Aorta (tissue), 5 donors: ENCODE data around the gene FANCC. TPM values are rescaled to one million over a fixed set of nuclear protein-coding genes. Genes with fewer than 3 reads are reported as not detected.

Experiments used
- ATAC-seq: fragments of 200-7000 bp; cut with Tn5 transposase; one replicate; pipeline ENCODE4 v1.9.1; 2022; ENCODE audit warnings: moderate library complexity; ENCODE audit not compliant: low FRiP score
- DNase-seq, 2 donors: peaks; one replicate each; pipeline ENCODE4 v3.0.0-alpha.2; 2020
- H3K27ac ChIP-seq, 2 donors: one replicate each; pipeline ENCODE4 v1.5.1; 2013; ENCODE audit warnings: low read length in 2 of 2, mild to moderate bottlenecking in 2 of 2, moderate library complexity in 2 of 2, control low read depth in 1 of 2, inconsistent platforms in 1 of 2, low read depth in 1 of 2
- H3K27me3 ChIP-seq, 2 donors: one replicate each; pipeline ENCODE4 v1.6.1; 2013; ENCODE audit warnings: control low read depth in 1 of 2, low read length in 1 of 2, mild to moderate bottlenecking in 1 of 2, moderate library complexity in 1 of 2; ENCODE audit not compliant: insufficient read depth in 2 of 2, control insufficient read depth in 1 of 2
- H3K36me3 ChIP-seq, 2 donors: one replicate each; pipeline ENCODE4 v1.6.1; 2013; ENCODE audit warnings: control low read depth in 1 of 2, low read length in 1 of 2, mild to moderate bottlenecking in 1 of 2; ENCODE audit not compliant: insufficient read depth in 2 of 2, control insufficient read depth in 1 of 2
- H3K4me1 ChIP-seq, 2 donors: one replicate each; pipeline ENCODE4 v1.6.1; 2013; ENCODE audit warnings: low read length in 2 of 2, control low read depth in 1 of 2, mild to moderate bottlenecking in 1 of 2, moderate library complexity in 1 of 2; ENCODE audit not compliant: insufficient read depth in 2 of 2, control insufficient read depth in 1 of 2
- H3K4me3 ChIP-seq, 2 donors: one replicate each; pipeline ENCODE4 v1.5.1; 2013; ENCODE audit warnings: low read length in 2 of 2, control low read depth in 1 of 2, mild to moderate bottlenecking in 1 of 2
- H3K9me3 ChIP-seq: one replicate; pipeline ENCODE4 v1.6.1; 2013; ENCODE audit warnings: mild to moderate bottlenecking, low read length; ENCODE audit not compliant: control insufficient read depth
- WGBS, 2 donors: extraction: QIAGEN DNeasy Blood & Tissue Kit; methylation state at CpG; one replicate each; pipeline ENCODE4 v1.1.7; 2013; 5-methylcytosine and 5-hydroxymethylcytosine counted together
- intact Hi-C, 2 donors: fragments of 100-400 bp; cut with DNase I; formaldehyde crosslinking; loops; one replicate each; pipeline versions ENCODE4 v1.14.2 to v1.15.0; 2022
- polyA plus RNA-seq, 2 donors: library from polyadenylated mRNA; stranded (reverse); fragments of 200-250 nt; gene quantifications; one replicate each; pipeline ENCODE4 v1.2.3, GENCODE V29; 2013
- total RNA-seq, 2 donors: library from RNA; stranded (reverse); fragmentation: NEBNext Ultra II Directional; extraction: Animal tissue kit (Norgen Biotek cat#: 25700); gene quantifications; one replicate each; pipeline ENCODE4 v1.2.1, GENCODE V29; 2021
- donor health status: healthy with polysubstance abuse.
- donor health status: Bipolar disorder and iron deficiency.
- donor health status: DM: no; HTN: no; CAD: no.
- donor health status: DM: no; HTN: no; CAD: no.
- donor health status: DM: yes; HTN: yes; CAD: no.

FANCC gene
- total and polyA plus RNA-seq, 4 donors, result 1.5 to 10.9 (median 5.8) TPM

DNA sequence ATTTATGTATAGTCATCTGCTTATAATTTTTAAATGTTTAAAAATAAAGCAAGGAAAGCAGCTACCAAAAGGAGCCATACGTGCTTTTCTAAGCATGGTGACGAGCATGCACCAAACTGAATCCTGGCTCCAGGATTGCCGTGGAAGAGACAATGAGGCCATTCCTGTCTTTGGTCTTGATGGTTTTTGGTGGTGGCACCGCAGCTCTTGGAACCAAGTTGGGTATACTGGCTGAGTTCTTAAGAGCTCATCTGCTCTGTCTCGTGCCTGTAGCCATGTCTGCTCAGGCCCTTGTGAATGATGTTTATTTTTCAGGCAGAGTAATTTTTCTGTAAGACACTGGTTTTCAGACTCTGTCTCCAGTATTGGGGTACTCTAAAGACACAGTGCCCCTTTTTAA, 246.1 kb downstream of the FANCC start:
- Histone ChIP-seq H3K27me3 (no peaks in the 10 kb centered on the region), H3K36me3 (peaks cover 2% of the 10 kb centered on the region in 2 donors), H3K4me1 (peaks cover 7 to 12% of the 10 kb centered on the region in 2 donors), H3K4me3 (no peak overlapping the region), H3K27ac (peak overlapping the region; percentile 32 to 60), H3K9me3 (no peaks in the 10 kb centered on the region)
- intact Hi-C loops, result loop anchor here in 1 of 2 donors (5.0 kb wide), 1 partner anchor 56 kb away; no protein-coding TSS in a partner anchor
- DNase-seq (peak in 1 of 2 donors; percentile 41), ATAC-seq (no peak)
- 21 to 24% methylated on average over 5 of the region's 5 CpGs for WGBS, 2 donors

DNA sequence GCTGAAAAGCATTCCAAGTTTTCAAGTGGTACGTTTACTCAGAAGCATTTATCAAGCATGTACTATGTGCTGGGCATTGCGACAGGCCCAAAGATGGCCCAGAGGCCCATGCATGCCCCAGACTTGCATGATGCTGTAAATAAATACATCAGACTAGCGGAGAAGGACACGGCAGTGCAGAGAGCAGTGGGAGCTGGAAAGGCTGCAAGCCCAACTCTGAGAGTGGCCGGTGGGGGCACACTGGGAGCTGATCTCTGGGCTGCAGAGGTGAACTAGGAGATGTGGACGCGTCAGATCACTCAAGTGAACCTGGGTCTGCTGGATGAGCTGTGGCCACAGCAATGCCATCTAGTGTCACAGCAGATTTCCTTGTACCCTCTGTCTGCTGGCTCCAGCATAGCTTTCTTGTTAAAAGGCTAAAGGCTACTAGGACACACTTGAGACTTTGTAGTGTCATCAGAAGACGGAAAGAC, 246.9 kb downstream of the FANCC start:
- no peaks in the 10 kb centered on the region for H3K27me3 ChIP-seq
- ATAC-seq (no peak), DNase-seq (peak; percentile 47 to 68)
- 5 to 11% methylated on average over 8 of the region's 8 CpGs for WGBS, 2 donors
- intact Hi-C loops, result loop anchor here in 1 of 2 donors (5.0 kb wide), 1 partner anchor 57 kb away; no protein-coding TSS in a partner anchor
- H3K4me3 ChIP-seq, result no peak overlapping the region
- peaks cover 5 to 14% of the 10 kb centered on the region in 2 donors for H3K4me1 ChIP-seq
- H3K36me3 ChIP-seq, result peaks cover 2% of the 10 kb centered on the region in 2 donors
- peak overlapping the region in 1 of 2 donors; percentile 8 for H3K27ac ChIP-seq
- H3K9me3 ChIP-seq, result no peaks in the 10 kb centered on the region

DNA sequence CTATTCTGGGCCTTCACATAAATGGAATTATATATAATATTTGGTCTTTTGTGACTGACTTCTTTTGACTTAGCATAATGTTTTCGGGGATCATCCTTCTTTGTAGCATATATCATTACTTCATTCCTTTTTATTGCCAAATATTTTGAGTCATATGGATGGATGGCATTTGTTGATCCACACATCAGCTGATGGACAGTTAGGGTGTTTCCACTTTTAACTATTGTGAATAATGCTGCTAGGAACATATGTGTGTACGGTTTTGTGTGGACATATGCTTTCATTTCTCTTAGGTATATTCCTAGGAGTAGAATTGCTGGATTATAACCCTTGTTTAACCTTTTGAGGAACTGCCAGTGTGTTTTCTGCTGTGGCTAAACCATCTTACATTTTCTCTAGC, 249.6 kb downstream of the FANCC start:
- Histone ChIP-seq H3K27ac (peak overlapping the region; percentile 48 to 69), H3K36me3 (peaks cover 0 to 2% of the 10 kb centered on the region in 2 donors), H3K4me3 (no peak overlapping the region), H3K4me1 (peaks cover 5 to 12% of the 10 kb centered on the region in 2 donors), H3K9me3 (no peaks in the 10 kb centered on the region), H3K27me3 (no peaks in the 10 kb centered on the region)
- ATAC-seq, result no peak
- 15% methylated on average over 2 of the region's 2 CpGs for WGBS, 2 donors
- DNase-seq, result no peak
- intact Hi-C loops, result no loop called here

DNA sequence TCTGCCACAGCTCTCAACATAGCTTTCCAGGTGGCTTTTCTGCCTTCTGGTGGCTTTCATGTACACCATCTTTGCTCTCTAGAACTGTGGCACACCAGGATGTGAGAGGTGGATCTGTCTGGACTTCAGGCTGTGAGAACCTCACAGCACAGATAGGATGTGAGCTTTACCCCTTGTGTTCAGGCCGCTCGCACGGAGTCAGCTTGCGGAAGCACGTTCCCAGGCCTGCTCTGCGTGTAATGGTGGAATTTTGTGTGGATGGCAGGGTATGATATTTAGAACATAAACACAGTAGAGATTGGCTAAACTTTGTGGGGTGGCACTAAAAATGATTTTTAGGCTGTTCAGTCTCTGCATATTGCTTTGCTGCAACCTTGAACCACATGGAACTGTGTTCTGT, 250.5 kb downstream of the FANCC start:
- intact Hi-C loops, result no loop called here
- peaks cover 4 to 12% of the 10 kb centered on the region in 2 donors for H3K4me1 ChIP-seq

DNA sequence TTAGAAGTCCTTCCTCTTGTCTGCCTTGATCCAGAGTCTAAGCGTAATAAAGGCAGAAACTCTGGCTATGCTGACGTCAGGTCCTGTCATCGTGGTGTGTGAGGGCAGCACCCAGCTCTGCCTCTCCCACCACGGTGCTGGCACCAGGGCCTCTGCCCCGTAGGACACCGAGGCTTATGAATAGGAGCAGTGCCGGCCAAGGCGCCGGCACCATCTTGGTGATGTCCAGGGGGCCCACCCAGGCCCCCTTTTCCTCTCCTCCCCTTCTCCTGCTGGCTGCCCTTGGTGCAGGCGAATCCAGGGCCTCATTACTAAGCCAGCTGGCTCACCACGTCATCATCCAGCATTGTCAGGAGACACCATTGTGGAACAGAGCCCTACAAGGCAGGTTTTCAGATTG, 252.3 kb downstream of the FANCC start:
- 6 to 11% methylated on average over 11 of the region's 11 CpGs for WGBS, 2 donors
- H3K4me3 ChIP-seq, result no peak overlapping the region
- peaks cover 1 to 2% of the 10 kb centered on the region in 2 donors for H3K36me3 ChIP-seq
- ATAC-seq (peak; percentile 68), DNase-seq (peak; percentile 59 to 79)
- peak overlapping the region; percentile 32 to 46 for H3K27ac ChIP-seq
- intact Hi-C loops, result no loop called here
- no peaks in the 10 kb centered on the region for H3K27me3 ChIP-seq
- H3K9me3 ChIP-seq, result no peaks in the 10 kb centered on the region
- peaks cover 4 to 9% of the 10 kb centered on the region in 2 donors for H3K4me1 ChIP-seq

More for the DNA sequence above, 250.5 kb downstream of the FANCC start:
- Histone ChIP-seq H3K27me3 (no peaks in the 10 kb centered on the region), H3K36me3 (peaks cover 1 to 2% of the 10 kb centered on the region in 2 donors), H3K9me3 (no peaks in the 10 kb centered on the region), H3K27ac (peak overlapping the region; percentile 44 to 75), H3K4me3 (no peak overlapping the region)
- WGBS, 2 donors, result 29 to 31% methylated on average over 6 of the region's 6 CpGs
- ATAC-seq, result no peak
- peak in 1 of 2 donors; percentile 66 for DNase-seq

DNA sequence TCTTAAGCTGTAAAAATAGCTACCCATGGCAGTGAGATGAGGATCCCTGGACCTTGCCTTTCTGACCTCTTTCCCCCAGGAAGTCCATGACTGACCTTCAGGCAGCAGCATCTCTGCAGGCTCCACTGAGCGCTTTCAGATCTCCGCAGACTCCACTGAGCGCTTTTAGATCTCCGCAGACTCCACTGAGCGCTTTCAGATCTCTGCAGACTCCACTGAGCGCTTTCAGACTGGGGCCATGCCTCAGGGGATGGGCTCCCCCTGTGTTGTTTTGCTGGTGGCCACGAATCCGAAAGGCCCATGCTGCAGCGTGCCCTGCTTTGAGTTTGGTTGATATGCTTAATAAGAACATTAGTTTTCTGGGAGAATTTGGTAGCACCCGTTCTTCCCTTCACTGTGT, 254.2 kb downstream of the FANCC start:
- Histone ChIP-seq H3K27me3 (no peaks in the 10 kb centered on the region), H3K4me1 (peaks cover 2 to 15% of the 10 kb centered on the region in 2 donors), H3K36me3 (peaks cover 1 to 2% of the 10 kb centered on the region in 2 donors), H3K4me3 (no peak overlapping the region), H3K27ac (peak overlapping the region; percentile 20 to 65), H3K9me3 (no peaks in the 10 kb centered on the region)
- intact Hi-C loops, result no loop called here
- WGBS, 2 donors, result 46 to 48% methylated on average over 10 of the region's 10 CpGs
- peak in 1 of 2 donors; percentile 51 for DNase-seq
- ATAC-seq, result no peak

DNA sequence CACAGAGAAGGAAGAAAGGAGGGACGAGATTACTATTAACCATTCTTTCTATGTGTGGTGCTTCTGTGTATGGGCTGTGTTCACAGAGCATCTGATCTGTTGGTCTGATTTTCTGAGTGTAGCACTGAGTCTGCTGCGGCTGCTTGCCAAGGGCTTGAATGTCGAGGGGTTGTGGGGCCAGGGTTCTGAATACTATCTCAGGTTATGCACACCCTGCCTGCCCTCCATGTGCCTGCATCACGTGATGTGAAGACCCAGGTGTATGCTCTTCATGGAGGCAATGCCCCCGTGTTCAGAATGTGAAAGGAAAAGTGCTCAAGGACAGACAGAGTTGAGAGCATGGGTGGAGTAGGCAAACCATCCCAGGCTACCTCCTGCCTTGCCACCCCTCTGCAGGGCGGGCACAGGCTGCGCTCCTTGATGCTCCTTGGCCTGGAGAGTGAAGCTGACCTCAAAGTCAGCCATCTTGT, 254.9 kb downstream of the FANCC start:
- H3K36me3 ChIP-seq, result peaks cover under 1 to 1% of the 10 kb centered on the region in 2 donors
- peak overlapping the region in 1 of 2 donors; percentile 29 for H3K27ac ChIP-seq
- H3K27me3 ChIP-seq, result no peaks in the 10 kb centered on the region
- 19 to 26% methylated on average over 7 of the region's 7 CpGs for WGBS, 2 donors
- intact Hi-C loops, result no loop called here
- H3K4me3 ChIP-seq, result no peak overlapping the region
- DNase-seq (no peak), ATAC-seq (no peak)
- peaks cover 2 to 14% of the 10 kb centered on the region in 2 donors for H3K4me1 ChIP-seq
- H3K9me3 ChIP-seq, result no peaks in the 10 kb centered on the region

DNA sequence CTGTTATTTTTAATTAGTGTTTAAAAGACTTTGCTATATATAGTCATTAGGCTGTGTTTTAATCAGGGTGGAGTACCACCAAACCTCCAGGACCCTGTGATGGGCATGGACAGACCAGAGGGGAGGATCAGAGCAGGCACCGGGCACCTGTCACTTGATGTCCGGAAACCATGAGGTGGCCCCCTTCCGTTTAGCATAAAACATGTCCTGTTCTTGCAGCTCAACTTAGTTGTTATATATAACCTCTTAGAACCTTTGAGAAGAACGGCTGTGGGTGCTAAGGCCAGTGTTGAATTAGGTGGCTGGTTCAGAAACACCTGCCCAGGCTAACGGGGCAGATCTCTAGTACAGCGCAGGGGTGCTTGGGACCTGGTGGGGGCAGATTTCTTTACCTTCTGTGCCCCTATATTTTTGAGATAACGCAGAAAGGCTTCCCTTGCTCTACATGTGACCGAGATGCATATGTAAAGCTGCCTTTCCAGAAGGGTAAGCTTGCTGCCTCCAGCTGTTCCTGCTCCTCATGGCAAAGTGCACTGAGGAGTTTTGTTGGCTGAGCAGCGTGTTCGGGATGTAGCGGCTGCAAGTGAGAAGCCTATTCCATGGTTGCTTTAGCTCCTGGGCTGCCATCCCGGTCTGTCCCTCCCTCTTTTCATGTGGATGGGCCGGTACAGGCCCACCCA, 255.5 kb downstream of the FANCC start:
- no peak for DNase-seq
- Histone ChIP-seq H3K4me1 (peaks cover 2 to 11% of the 10 kb centered on the region in 2 donors), H3K36me3 (peaks cover 0 to 1% of the 10 kb centered on the region in 2 donors), H3K4me3 (no peak overlapping the region), H3K27me3 (no peaks in the 10 kb centered on the region), H3K27ac (peak overlapping the region; percentile 29 to 69), H3K9me3 (no peaks in the 10 kb centered on the region)
- 17 to 19% methylated on average over 13 of the region's 13 CpGs for WGBS, 2 donors
- intact Hi-C loops, result no loop called here
- no peak for ATAC-seq

DNA sequence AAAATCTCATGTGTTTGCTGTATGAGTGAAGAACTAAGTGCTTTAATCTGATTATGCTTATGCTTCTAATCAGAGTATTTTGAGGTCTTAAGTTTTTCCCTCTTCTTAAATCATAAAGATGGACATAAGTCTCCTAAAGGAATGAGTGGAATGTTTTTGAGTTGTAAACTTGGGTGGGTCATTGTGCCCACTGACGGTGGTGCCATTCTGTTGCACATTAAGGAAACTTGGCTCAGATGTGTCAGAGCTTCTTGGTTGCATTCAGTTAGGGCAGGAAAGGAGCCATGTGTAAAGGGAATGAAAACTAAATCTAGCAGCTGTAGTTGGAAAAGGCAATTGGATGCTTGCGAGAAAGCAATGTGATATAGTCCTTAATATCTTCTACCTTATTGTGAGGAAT, 256.6 kb downstream of the FANCC start:
- H3K27ac ChIP-seq, result peak overlapping the region in 1 of 2 donors; percentile 25
- peaks cover 0 to 1% of the 10 kb centered on the region in 2 donors for H3K36me3 ChIP-seq
- intact Hi-C loops, result no loop called here
- no peaks in the 10 kb centered on the region for H3K9me3 ChIP-seq
- no peak for ATAC-seq
- H3K4me3 ChIP-seq, result no peak overlapping the region
- H3K4me1 ChIP-seq, result peaks cover 2 to 13% of the 10 kb centered on the region in 2 donors
- DNase-seq, result no peak
- no peaks in the 10 kb centered on the region for H3K27me3 ChIP-seq
- 8 to 15% methylated on average over 2 of the region's 2 CpGs for WGBS, 2 donors
